ENCODE results near the gene SDK2. TPM values are rescaled to one million over a fixed set of nuclear protein-coding genes. Genes with fewer than 3 reads are reported as not detected.

The SDK2 gene
- total RNA-seq, 1 experiment from 2014 or later: 0.74 TPM

- DNase-seq (ENCODE audit: low read depth): no peak
These were observed 84.7 kb downstream of the SDK2 start for GRCh38 chr17:73559532-73559931.

DNA sequence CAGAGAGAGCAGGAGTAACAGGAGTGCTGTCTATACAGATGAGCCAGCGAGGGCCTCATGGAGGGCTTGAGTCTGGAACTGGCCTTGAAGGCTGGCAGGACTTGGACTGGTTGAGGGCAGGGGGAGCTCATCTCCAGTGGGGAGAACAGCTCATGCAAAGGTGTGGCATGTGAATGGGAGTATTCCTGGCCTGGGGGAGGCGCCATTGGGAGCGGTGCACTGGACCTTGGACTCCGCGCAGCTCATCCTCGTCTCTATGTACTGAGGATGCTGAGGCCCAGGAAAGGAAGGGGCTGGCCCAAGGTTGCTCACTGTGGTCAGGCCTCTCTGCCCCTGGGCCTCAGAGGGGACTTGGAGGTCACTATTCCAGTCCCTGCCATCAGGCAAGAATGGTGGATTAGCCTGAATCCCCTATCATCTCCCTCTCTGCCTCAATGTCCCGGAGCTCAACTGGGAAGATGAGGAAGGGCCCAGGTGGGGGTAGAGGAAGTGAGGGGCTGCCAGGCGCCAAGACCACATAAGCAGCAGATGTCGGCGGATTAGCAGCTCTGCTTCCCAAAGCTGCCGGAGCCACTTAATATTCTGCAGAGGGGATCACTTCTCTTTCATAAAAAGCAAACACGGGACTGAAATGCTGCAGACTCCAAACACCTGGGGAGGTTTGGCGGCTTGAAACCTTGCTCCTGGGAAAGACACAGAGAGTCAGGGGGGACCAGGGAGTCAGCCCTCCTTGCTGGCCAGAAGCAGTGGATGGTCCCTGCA, 88.9 kb downstream of the SDK2 start:
- no peak for DNase-seq (ENCODE audit: low read depth)

DNA sequence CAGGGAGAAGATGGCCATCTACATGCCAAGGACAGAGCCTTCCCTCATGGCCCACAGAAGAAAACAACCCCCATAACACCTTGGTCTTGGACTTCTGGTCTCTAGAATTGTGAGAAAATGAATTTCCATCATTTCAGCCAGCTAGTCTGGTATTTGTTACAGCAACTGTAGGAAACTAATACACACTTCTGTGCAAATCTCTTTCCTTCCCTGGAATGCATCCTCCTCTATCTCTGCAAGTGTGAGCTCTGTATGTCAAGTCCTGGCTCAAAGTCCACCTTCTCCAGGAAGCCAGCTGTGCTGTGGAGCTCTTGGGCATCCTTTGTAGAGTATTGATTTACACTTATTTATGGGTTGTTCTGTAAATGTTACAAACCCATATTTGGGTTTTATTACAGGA, 89.7 kb downstream of the SDK2 start:
- DNase-seq (ENCODE audit: low read depth): no peak

DNA sequence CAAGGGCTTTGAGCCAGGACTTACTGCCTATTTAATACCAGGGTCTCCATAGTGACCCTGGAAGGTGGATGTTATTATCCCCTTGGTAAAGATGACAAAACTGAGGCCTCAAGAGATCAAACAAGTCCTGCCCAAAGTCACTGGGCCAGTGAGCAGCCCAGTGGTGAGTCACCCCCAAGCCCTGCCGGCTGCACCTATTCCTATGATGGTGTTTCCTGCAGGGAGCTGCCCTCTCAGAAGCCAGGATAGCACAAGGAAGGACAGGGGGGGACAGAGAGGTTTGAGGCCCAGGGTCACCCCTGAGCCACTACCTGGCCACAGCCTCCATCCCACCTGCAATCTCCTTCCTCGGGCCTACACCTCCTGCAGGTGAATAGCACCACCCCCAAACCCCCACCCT, 90.9 kb downstream of the SDK2 start:
- DNase-seq (ENCODE audit: low read depth): peak; percentile 43

DNA sequence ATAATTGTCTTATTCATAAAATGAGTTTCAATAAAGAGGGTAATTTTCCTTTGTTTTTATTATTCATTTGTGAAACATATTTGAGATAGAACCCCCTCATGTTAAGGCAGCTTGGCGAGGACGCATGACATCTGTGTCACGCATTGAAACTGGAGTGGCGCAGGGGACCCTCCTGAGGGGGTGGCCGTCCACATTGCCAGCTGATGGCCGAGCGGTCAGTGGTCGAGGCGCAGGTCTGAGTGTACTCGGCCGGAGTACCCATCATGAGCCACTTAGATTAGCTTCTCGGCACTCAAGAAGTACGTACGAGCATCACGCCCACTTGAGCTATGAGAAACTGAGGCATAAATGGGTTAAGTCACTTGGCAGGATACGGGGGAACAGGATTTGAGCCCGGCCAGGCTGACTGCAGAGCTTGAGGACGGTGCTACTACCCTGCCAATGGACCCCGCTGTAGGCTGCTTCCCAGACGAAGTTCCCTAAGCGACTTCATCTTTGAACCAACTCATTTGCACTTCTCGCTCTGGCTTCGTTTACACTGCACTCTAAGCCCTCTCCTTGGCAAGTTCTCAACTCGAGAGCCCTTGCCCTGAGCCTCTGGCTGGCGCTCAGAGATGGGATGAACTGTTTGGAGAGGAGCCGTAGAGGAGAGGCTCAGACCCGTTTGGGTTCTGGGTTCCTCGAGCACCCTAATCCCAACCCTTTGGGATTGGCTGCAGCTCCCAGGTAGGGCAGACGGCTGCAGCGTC, 91.8 kb downstream of the SDK2 start:
- DNase-seq (ENCODE audit: low read depth): no peak

- DNase-seq (ENCODE audit: low read depth): peak; percentile 41
These were observed 92.5 kb downstream of the SDK2 start for GRCh38 chr17:73551759-73552158.

DNA sequence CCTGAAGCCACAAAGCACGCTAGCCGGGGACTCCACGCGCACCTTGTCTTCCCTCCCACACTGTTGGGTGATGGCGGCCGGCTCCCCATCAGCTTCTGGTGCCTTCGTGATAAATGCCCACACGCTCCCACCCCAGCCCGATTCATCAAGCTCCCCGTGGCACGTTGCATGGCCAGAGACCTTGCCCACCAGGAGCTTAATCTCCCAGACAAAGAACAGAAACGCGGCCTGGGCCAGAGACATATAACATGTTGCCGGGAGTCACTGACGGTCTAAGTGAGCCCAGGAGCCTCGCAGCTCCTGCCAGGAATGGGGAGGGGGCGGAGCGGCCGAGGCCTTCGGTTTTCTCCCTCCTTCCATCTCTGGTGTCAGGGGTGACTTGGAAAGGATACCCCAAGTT, 93.1 kb downstream of the SDK2 start:
- DNase-seq (ENCODE audit: low read depth): no peak

DNA sequence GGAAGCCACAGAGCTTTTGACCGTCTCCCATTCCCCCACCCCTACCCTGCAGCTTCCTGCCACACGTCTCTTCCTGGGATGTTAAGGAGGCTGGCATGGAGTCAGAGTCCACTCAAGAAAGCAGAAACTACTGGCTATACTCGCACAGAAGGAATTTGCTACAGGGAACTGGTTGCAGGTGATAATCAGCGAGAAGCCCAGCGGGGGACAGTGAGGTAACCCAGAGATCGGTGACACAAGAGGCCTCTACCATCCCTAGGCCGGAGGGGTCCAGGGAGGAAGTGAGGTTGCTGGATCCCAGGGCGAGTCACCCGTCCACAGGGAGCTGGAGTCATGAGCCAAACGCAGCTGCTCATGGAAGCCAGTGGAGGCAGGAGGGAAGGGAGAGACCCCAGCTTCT, 93.7 kb downstream of the SDK2 start:
- DNase-seq (ENCODE audit: low read depth): peak; percentile 62

DNA sequence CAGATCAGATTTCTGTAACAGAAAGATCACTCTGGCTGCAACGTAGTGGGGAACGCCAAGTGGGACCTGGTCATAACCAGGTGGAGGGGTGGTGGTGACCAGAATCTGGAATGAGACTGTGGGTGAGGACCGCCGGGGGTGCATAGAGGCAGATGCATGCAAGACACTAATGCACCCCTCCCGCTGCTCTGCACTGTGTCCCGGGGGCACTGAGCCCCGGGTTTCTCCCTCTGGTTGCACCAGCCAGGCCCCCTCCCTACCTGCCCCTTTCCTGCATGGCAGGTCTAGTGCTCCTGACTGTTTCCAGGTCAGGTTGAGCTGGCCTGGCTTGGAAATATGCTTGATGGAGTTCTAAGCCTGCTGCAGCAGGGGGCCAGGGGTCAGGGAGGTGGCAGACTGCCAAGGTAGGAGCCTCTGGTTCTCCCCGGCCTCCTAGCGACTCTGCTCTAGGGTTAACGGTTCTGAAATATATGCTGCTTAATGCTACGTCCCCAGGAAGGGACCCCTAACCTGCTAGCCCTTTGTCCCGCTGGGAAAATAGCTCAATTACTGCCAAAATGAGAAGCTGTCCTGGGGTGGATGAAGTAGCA, 94.3 kb downstream of the SDK2 start:
- no peak for DNase-seq (ENCODE audit: low read depth)

DNA sequence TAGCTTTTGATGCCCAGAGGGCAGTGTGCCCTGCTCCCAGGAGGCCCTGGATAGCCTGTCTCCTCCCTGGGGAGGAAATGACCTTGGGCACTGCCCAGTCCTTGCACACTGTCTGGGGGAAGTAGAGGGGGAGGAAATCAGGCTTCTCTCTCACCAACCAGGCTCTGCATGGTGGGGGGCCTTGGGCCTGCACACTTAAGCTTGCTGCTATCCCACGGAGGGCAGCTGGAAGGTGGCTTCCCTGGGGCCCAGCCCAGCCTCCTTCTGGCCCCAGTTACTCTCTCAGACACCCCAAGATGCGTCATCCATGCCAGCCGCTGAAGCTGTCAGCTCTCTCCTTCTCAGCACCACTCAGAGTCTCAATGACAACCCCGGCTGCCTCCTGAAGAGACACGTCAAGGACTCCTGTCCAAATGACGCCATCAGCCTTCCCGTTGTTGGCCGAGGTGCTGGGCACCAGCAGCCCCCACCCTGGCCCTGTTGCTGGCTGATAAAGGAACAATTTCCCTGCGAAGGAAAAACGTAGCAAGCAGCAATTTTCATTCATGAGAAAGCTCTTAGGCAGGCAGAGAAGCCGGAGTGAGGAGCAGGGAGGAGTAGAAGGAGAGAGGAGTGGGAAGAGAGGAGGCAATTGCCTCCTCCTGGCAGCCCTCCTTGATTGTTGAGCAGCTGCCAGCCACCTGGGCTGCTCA, 95.5 kb downstream of the SDK2 start:
- DNase-seq (ENCODE audit: low read depth): peak; percentile 37

- no peak for DNase-seq (ENCODE audit: low read depth)
These were observed 96.5 kb downstream of the SDK2 start for GRCh38 chr17:73547790-73548189.

DNA sequence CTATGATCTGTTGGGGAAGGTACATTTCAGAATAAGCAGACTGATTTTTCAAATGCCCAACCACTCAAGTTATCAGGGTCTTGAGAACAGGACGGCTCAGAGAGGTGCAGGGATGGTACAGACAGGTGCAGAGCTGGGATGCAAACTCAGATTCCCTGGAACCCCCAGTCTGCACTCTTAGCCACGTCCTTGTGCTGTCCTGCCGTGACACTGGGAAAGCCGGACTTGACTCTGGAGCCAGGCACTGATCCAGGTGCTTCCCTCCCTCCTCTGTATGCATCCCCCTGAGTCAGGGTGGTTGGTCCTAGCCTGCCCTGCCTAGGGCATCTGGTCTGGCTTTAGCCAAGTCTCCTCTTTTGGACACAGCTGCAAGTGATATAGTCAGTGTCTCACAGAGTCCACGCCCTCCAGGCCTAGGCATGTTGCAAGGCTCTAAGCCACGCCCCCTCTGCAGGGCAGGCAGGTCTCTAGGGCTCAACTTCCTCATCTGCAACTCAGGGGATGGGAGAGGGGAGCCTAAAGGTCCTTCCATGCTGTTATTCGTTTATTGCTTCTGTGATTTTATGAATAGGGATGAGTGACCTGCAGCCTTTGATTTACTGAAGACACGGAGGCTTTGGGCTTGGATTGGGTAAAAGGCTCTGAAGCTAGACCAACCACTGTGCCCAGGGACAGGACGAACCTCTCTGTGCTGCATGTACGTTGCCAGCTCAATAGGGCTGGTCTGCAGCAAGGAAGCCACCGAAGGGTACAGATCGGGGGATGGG, 97.3 kb downstream of the SDK2 start:
- peak; percentile 40 for DNase-seq (ENCODE audit: low read depth)

GRCh38 chr17:73546114-73546513, 98.1 kb downstream of the SDK2 start:
- no peak for DNase-seq (ENCODE audit: low read depth)

DNA sequence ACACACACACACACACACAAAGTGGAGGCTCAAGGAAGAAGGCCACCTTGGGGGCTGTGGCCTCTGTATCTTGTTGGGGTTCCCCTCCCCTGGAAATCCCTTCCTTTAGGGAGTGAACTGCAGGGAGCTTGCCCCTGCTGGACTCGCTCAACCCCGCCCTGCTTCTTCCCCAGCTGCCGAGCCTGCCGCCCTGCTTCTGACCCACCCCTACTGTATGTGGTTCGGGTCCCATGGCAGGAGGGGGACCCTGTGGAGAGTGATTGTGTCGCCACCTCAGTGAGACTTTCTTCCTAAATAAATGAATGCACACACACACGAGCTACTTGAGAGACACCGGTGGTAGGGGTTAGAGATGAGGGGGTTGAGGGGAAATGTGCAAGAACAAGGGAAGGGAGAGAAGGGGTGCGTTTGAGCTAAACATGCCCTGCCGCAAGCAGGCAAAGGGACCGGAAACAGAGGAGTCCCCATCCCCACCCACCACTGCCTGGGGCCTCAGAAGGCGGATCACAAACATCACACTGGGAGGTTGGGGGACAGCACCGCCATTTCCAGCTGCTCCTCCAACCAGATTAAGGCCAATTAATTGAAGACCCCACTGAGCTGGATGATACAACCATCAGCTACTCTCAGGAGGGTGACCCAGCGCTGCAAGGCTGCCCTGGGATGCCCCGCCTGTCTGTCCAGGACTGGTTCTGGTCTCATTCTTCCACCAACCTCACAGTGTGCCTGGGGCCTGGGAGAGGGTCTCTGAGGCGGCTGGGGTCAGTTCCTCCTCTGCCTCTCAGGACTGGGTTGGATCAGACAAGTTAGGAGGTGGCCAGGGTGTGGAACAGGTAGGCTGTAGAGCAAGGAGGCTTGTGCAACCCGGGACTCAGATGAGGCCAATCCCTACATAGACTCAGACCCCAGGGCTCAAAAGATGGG, 98.9 kb downstream of the SDK2 start:
- DNase-seq (ENCODE audit: low read depth): no peak

DNA sequence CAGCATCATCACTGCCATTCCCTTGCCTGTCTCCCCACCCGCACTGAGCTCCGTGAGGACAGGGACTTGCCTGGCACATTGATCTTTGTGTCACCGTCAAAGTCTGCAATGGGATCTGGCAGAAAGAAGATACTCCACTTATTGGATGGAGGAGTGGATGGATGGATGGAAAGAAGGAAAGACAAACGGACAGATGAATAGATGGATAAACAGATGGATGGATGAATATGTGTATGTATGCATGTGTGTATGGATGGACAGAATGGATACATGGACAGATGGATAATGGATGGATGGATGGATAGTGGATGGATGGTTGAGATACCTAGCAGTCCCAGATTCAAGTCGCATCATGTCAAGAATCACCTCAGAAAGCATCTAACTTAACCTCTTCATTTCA, 99.9 kb downstream of the SDK2 start:
- DNase-seq (ENCODE audit: low read depth): no peak

GRCh38 chr17:73542323-73542722, 101.9 kb downstream of the SDK2 start:
- DNase-seq (ENCODE audit: low read depth): no peak

DNA sequence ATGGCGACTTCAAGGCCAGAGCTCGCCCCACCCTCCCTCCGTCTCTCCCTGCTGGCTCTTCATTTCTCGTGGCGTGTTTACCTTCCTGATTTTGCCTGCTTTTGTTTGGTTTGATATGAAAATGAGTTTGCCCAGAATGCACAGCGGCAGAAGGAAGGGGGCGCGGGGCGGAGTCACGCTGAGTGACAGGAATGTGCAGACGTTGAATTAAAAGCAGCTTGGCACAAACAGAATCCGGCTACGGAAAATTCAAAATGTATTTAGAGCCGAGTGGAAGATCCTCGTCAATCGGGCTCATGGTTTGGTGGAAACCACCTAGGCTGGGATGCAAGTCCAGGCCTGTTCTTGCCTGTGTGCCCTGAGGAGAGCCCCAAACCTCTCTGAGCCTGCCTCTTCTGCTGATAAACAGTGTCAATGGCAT, 102.7 kb downstream of the SDK2 start:
- DNase-seq (ENCODE audit: low read depth): no peak

DNA sequence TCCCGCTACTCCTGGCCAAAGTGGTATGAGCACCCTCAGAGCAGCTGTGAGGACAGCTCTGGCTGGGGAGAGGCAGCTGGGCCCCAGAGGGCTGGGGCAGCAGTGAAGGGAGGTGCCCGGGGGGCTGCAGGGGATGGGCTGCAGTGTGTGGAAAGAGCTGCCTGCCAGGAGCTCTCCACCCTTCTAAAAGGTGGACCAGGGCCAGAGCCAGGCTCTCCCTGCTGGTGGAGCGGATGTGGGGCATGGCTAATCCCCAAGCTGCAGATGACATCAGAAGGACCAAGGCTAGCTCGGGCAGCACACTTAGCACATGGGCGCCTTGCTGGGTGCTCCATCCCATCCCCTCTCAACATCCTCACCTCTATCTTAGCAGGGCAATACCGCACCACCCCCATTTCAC, 103.1 kb downstream of the SDK2 start:
- peak; percentile 72 for DNase-seq (ENCODE audit: low read depth)

DNA sequence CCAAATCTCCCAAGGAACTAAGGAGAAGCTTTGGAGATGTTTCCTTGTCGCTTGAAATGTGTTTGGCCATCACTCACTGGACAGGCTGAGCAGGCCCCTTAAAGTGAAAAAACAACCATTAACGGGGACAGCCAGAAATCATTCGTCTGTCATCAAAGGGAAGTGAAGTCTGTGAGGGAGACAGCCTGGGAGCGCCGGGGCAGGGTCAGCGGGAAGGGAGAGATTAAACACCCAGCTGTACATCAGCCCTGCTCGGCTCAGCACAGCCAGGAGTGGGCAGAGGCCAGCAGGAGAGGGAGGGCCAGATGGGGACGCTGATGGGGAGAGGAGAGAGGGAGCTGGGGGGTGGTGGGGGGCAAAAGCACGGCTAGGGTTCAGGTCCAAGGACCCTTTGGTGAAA, 105.1 kb downstream of the SDK2 start:
- DNase-seq (ENCODE audit: low read depth): no peak

- DNase-seq (ENCODE audit: low read depth): no peak
These were observed 105.8 kb downstream of the SDK2 start for GRCh38 chr17:73538445-73538844.

Data from Daoy (cell line).